GM21423 (cell line): ENCODE results near the gene LAPTM4A.
"Not testable (repeated sequence)": the region's sequence is repeated elsewhere in the genome, so short reads cannot be mapped to it uniquely, and the experiment has no call there.

Experiments
- ATAC-seq: cut with Tn5 transposase; IDR thresholded peaks from one replicate; pipeline ENCODE4 v1.9.1; 2021; ENCODE audit warnings: mild to moderate bottlenecking, moderate library complexity; ENCODE audit not compliant: unreplicated experiment

LAPTM4A gene

GRCh38 chr2:20077411-20077940, 26.0 kb upstream of the LAPTM4A start:
- no peak for ATAC-seq

- ATAC-seq, result no peak
Measured at GRCh38 chr2:20076757-20077156, 25.3 kb upstream of the LAPTM4A start.

GRCh38 chr2:20074901-20075300, 23.5 kb upstream of the LAPTM4A start:
- no peak for ATAC-seq

- not testable (repeated sequence) for ATAC-seq
Measured at GRCh38 chr2:20074046-20074648, 22.7 kb upstream of the LAPTM4A start.

GRCh38 chr2:20073460-20073859, 22.0 kb upstream of the LAPTM4A start:
- no peak for ATAC-seq

GRCh38 chr2:20072436-20073158, 21.2 kb upstream of the LAPTM4A start:
- no peak for ATAC-seq

- ATAC-seq, result no peak
Measured at GRCh38 chr2:20071397-20072383, 20.3 kb upstream of the LAPTM4A start.

- no peak for ATAC-seq
Measured at GRCh38 chr2:20069756-20070155, 18.3 kb upstream of the LAPTM4A start.

- ATAC-seq, result no peak
Measured at GRCh38 chr2:20067992-20068584, 16.7 kb upstream of the LAPTM4A start.

GRCh38 chr2:20065885-20066602, 14.6 kb upstream of the LAPTM4A start:
- no peak for ATAC-seq

GRCh38 chr2:20064841-20065240, 13.4 kb upstream of the LAPTM4A start:
- ATAC-seq, result no peak

GRCh38 chr2:20064421-20064820, 13.0 kb upstream of the LAPTM4A start:
- ATAC-seq, result no peak

GRCh38 chr2:20062615-20063545, 11.5 kb upstream of the LAPTM4A start:
- no peak for ATAC-seq

- ATAC-seq, result no peak
Measured at GRCh38 chr2:20061940-20062339, 10.5 kb upstream of the LAPTM4A start.

- no peak for ATAC-seq
Measured at GRCh38 chr2:20061476-20061875, 10.0 kb upstream of the LAPTM4A start.

- ATAC-seq, result no peak
Measured at GRCh38 chr2:20060106-20060505, 8.7 kb upstream of the LAPTM4A start.

GRCh38 chr2:20057268-20057667, 5.8 kb upstream of the LAPTM4A start:
- ATAC-seq, result no peak

- ATAC-seq, result no peak
Measured at GRCh38 chr2:20054931-20055330, 3.5 kb upstream of the LAPTM4A start.

GRCh38 chr2:20054119-20054518, 2.7 kb upstream of the LAPTM4A start:
- no peak for ATAC-seq
